GM12878 (cell line): ENCODE measurements around the gene BPTF. TPM values are rescaled to one million over a fixed set of nuclear protein-coding genes. Genes with fewer than 3 reads are reported as not detected.

Source experiments
- ATAC-seq: fragments of 200-7000 bp; cut with Tn5 transposase; 3 replicates; pipeline ENCODE4 v1.9.1; 2020; ENCODE audit warnings: mild to moderate bottlenecking, moderate library complexity
- BruUV-seq: library from RNA; stranded (reverse); fragments of 400-500 nt; replicated peaks from 2 replicates; lab custom pipeline; 2021; lab: Mats Ljungman, UMichigan
- CTCF ChIA-PET: fragments of 300-600 bp; sonication (Branson Sonifier 250); formaldehyde crosslinking; extraction: SDS; loops from one replicate; lab custom pipeline; 2021; ENCODE audit warnings: inconsistent platforms; lab: Yijun Ruan, JAX
- POLR2A ChIA-PET: fragments of 350-600 bp; formaldehyde crosslinking; extraction: SDS; loops from one replicate; lab custom pipeline; 2021; ENCODE audit warnings: inconsistent platforms; lab: Charles Lee
- RAD21 ChIA-PET: fragments of 300-600 bp; sonication (Branson Sonifier 250); formaldehyde crosslinking; loops from one replicate; lab custom pipeline; 2023; ENCODE audit warnings: antibody characterized with exemption; ENCODE audit not compliant: unreplicated experiment; lab: Charles Lee
- SMC1A ChIA-PET: fragments of 300-600 bp; sonication (Branson Sonifier 250); formaldehyde crosslinking; loops from one replicate; lab custom pipeline; 2023; ENCODE audit not compliant: unreplicated experiment, uncharacterized antibody; lab: Charles Lee
- DNase-seq: peaks from one replicate; pipeline ENCODE4 v3.0.0-alpha.2; 2011; ENCODE audit warnings: low read depth, low spot score
- FAIRE-seq: peaks from 3 replicates; lab custom pipeline; 2011; peaks lifted over from hg19 to GRCh38; lab: Jason Lieb, UNC
- H2AFZ ChIP-seq: 2 replicates; pipeline ENCODE4 v1.6.0; 2011; ENCODE audit warnings: low read depth, low read length, control low read depth; ENCODE audit not compliant: control insufficient read depth
- H3K27ac ChIP-seq: 2 replicates; pipeline ENCODE4 v1.5.1; 2011; ENCODE audit warnings: control low read depth; ENCODE audit not compliant: control insufficient read depth, insufficient read depth
- H3K27me3 ChIP-seq, 2 experiments: replicated peaks in 1 of 2; 2 replicates each; pipeline versions ENCODE4 v1.6.0 to v1.6.1; 2011; ENCODE audit warnings: low read length in 1 of 2; ENCODE audit not compliant: control insufficient read depth in 2 of 2, insufficient read depth in 2 of 2
- H3K36me3 ChIP-seq, 2 experiments: 2 replicates each; pipeline ENCODE4 v1.5.1; 2011; ENCODE audit warnings: low read length in 1 of 2; ENCODE audit not compliant: control insufficient read depth in 2 of 2, insufficient read depth in 2 of 2
- H3K4me1 ChIP-seq: 2 replicates; pipeline ENCODE4 v1.6.1; 2011; ENCODE audit warnings: mild to moderate bottlenecking, low read length, moderate library complexity, mixed read lengths; ENCODE audit not compliant: control insufficient read depth, insufficient read depth
- H3K4me2 ChIP-seq: 2 replicates; pipeline ENCODE4 v1.6.0; 2011; ENCODE audit warnings: control low read depth; ENCODE audit not compliant: control insufficient read depth, insufficient read depth
- H3K4me3 ChIP-seq: fragments of 200-600 bp; sonication (generic); 2 replicates; pipeline ENCODE4 v1.5.1; 2016
- H3K79me2 ChIP-seq: 2 replicates; pipeline ENCODE4 v1.6.0; 2011; ENCODE audit warnings: low read length; ENCODE audit not compliant: control insufficient read depth, insufficient read depth
- H3K9ac ChIP-seq: 2 replicates; pipeline ENCODE4 v1.8.0; 2011; ENCODE audit warnings: low read length, control low read depth, mixed read lengths; ENCODE audit not compliant: control insufficient read depth, insufficient read depth
- H3K9me3 ChIP-seq: replicated peaks from 3 replicates; pipeline ENCODE4 v1.5.1; 2011; ENCODE audit warnings: mild to moderate bottlenecking, low read length; ENCODE audit not compliant: control insufficient read depth, insufficient read depth
- H4K20me1 ChIP-seq: 2 replicates; pipeline ENCODE4 v1.6.0; 2011; ENCODE audit not compliant: control insufficient read depth, insufficient read depth
- CREB1 ChIP-seq: IDR thresholded peaks from 2 replicates; pipeline ENCODE4 v1.6.1; 2012; ENCODE audit warnings: low read depth, mild to moderate bottlenecking, inconsistent platforms
- WGBS: methylation state at CpG from one replicate; pipeline ENCODE4 v1.1.6; 2016; ENCODE audit warnings: low lambda C conversion rate; ENCODE audit not compliant: insufficient replicate concordance, insufficient coverage; ENCODE audit errors: missing lambda C conversion rate; 5-methylcytosine and 5-hydroxymethylcytosine counted together
- in situ Hi-C: fragments of 300-500 bp; cut with MboI; formaldehyde crosslinking; loops from 9 replicates; pipeline ENCODE4 v1.14.3; 2018; ENCODE audit warnings: mixed read lengths
- intact Hi-C: fragments of 100-400 bp; cut with micrococcal nuclease; formaldehyde crosslinking; loops from one replicate; pipeline ENCODE4 v1.14.2; 2022; ENCODE audit not compliant: unreplicated experiment
- polyA plus RNA-seq, 11 experiments: library from polyadenylated mRNA; depleted of rRNA in 4 of 11; unstranded in 6 of 11; stranded (reverse) in 5 of 11; fragments of >200 nt; fragmentation: Nextera tagmentation in 4 of 11; fragmentation: Illumina TruSeq in 1 of 11; extraction: Ambion mirVana in 4 of 11; extraction: Trizol in 1 of 11; gene quantifications; 1 replicate in 1 of 11; 2 replicates in 10 of 11; pipeline versions ENCODE4 v1.2.1 to v1.2.3, GENCODE V29; 2011 to 2016; ENCODE audit warnings: inconsistent platforms in 2 of 11, missing spikeins in 2 of 11, low read depth in 1 of 11
- total RNA-seq, 4 experiments: library from RNA; depleted of rRNA in 3 of 4; stranded (reverse); fragments of >200 nt in 3 of 4; fragmentation: Illumina TruSeq in 1 of 4; extraction: Trizol in 1 of 4; gene quantifications; 2 replicates each; pipeline versions ENCODE4 v1.2.1 to v1.2.3, GENCODE V29; 2013 to 2021
- TF ChIP-seq, protein P1 (sequence below), 3 experiments: IDR thresholded peaks in 2 of 3; conservative IDR thresholded peaks in 1 of 3; 2 replicates each; pipeline ENCODE4 v1.5.1; 2011; ENCODE audit warnings: low read depth in 3 of 3, low read length in 3 of 3, mild to moderate bottlenecking in 3 of 3, control low read depth in 2 of 3, moderate library complexity in 2 of 3, inconsistent platforms in 1 of 3, mixed read lengths in 1 of 3; ENCODE audit not compliant: control insufficient read depth in 2 of 3, insufficient read depth in 1 of 3; ENCODE audit errors: extremely low read depth in 1 of 3

BPTF gene
- total and polyA plus RNA-seq, 10 of the 15 experiments (the other 5 are each of a cell fraction or from before 2014, with no cell fraction given), result 19.4 to 78.3 (median 44.8) TPM

DNA sequence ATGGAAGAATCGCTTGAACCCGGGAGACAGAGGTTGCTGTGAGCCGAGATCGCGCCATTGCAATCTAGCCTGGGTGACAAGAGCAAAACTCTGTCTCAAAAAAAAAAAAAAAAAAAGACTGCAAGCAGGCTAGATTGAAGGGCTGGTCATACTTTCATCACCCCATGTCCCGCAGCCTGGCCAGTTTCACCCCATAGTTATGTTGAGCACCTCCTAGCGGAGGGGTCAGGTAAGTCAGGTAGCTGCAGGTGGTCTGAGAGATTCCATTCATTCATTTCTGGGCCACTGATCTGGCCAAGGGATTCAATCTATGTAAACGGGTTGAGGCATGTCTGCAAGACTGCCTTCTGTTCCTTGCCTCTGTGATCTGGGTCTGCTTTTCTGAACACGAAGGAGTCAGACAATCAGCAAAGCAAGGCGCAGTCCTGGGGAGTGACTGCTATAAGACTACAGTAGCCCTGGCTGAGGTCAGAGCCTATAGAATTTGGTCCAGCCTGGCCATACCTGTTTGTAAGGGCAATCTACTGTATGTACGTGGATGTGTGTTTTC is 23.6 kb upstream of the BPTF start:
- no peaks in the 10 kb centered on the region for H4K20me1 ChIP-seq
- no peaks in the 10 kb centered on the region for H3K27me3 ChIP-seq
- no peak overlapping the region for H3K9ac ChIP-seq
- TF ChIP-seq, protein P1, sequence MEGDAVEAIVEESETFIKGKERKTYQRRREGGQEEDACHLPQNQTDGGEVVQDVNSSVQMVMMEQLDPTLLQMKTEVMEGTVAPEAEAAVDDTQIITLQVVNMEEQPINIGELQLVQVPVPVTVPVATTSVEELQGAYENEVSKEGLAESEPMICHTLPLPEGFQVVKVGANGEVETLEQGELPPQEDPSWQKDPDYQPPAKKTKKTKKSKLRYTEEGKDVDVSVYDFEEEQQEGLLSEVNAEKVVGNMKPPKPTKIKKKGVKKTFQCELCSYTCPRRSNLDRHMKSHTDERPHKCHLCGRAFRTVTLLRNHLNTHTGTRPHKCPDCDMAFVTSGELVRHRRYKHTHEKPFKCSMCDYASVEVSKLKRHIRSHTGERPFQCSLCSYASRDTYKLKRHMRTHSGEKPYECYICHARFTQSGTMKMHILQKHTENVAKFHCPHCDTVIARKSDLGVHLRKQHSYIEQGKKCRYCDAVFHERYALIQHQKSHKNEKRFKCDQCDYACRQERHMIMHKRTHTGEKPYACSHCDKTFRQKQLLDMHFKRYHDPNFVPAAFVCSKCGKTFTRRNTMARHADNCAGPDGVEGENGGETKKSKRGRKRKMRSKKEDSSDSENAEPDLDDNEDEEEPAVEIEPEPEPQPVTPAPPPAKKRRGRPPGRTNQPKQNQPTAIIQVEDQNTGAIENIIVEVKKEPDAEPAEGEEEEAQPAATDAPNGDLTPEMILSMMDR (IDR thresholded peaks at IDR 0.05 in 2 of 3, conservative IDR thresholded peaks at IDR 0.05 in 1 of 3; ENCODE audit: control insufficient read depth in 2 of 3, extremely low read depth in 1 of 3, insufficient read depth in 1 of 3, low read depth in 3 of 3, low read length in 3 of 3), result peak; percentile 6 to 40 (median 34); a peak in 4 of 6 replicates
- no peak for TF ChIP-seq CREB1
- H3K4me1 ChIP-seq, result no peaks in the 10 kb centered on the region
- intact Hi-C loops, result loop anchor here (2.0 to 5.0 kb wide), 3 partner anchors 61 to 101 kb away; no protein-coding TSS in a partner anchor
- DNase-seq (no peak), ATAC-seq (peak; percentile 50), FAIRE-seq (no peak)
- BruUV-seq, result no TSS peak
- in situ Hi-C loops, result no loop called here
- no peak overlapping the region for H3K4me3 ChIP-seq
- H3K9me3 ChIP-seq, result no peaks in the 10 kb centered on the region
- ChIA-PET POLR2A (interaction anchor here (1.3 kb wide), 1 partner anchor 23 kb away, joined by 3 read pairs; no protein-coding TSS in a partner anchor), RAD21 (interaction anchor here (1.1 to 3.9 kb wide), 4 partner anchors 11 to 84 kb away, joined by 3 to 34 read pairs (median 16); partner anchors contain the start of gene BPTF), CTCF (interaction anchor here (0.8 to 6.7 kb wide), 13 partner anchors 11 to 167 kb away, joined by 3 to 133 read pairs (median 7); partner anchors contain the start of gene BPTF), SMC1A (interaction anchor here (0.9 to 5.2 kb wide), 10 partner anchors 8 to 166 kb away, joined by 3 to 63 read pairs (median 6); partner anchors contain the start of gene BPTF)
- H3K27ac ChIP-seq, result no peak overlapping the region
- H2AFZ ChIP-seq, result no peak overlapping the region
- no peaks in the 10 kb centered on the region for H3K79me2 ChIP-seq
- WGBS, result 92% methylated on average over 11 of the region's 11 CpGs
- H3K4me2 ChIP-seq, result no peak overlapping the region
- H3K36me3 ChIP-seq, result no peaks in the 10 kb centered on the region
